PC-9 (cell line): ENCODE measurements around the gene CSNK1G2.

Experiments
- CTCF ChIP-seq: fragments of 200-600 bp; sonication (generic); conservative IDR thresholded peaks from 2 replicates; pipeline ENCODE4 v1.6.1; 2017; ENCODE audit warnings: mixed run types, antibody characterized with exemption, mild to moderate bottlenecking, moderate library complexity
- EZH2 ChIP-seq: fragments of 200-600 bp; sonication (generic); IDR thresholded peaks from 2 replicates; pipeline ENCODE4 v1.8.0; 2017; ENCODE audit warnings: antibody characterized with exemption, low read depth

- TF ChIP-seq CTCF (no peak), EZH2 (no peak)
Measured at GRCh38 chr19:1918975-1919374, 22.0 kb upstream of the CSNK1G2 start.
